Gastrocnemius medialis (tissue), 4 donors: ENCODE results near the gene MED26. TPM values are rescaled to one million over a fixed set of nuclear protein-coding genes. Genes with fewer than 3 reads are reported as not detected.

Experiments used
- ATAC-seq, 2 donors: fragments of 150-250 bp; one replicate each; pipeline ENCODE4 v1.9.1; 2016
- DNase-seq, 2 donors: peaks; one replicate each; pipeline ENCODE4 v3.0.0-alpha.2; 2019
- H3K27ac ChIP-seq, 4 donors: fragments of 200-600 bp; sonication (generic); 1 replicate in 1 of 4; 2 replicates in 3 of 4; pipeline ENCODE4 v1.5.1; 2016 to 2018; ENCODE audit warnings: mild to moderate bottlenecking in 2 of 4, moderate library complexity in 1 of 4
- H3K27me3 ChIP-seq, 3 donors: fragments of 200-600 bp; sonication (generic) in 2 of 3; 1 replicate in 1 of 3; 2 replicates in 2 of 3; pipeline versions ENCODE4 v1.5.1 to v1.6.0; 2016 to 2019; ENCODE audit warnings: mild to moderate bottlenecking in 1 of 3, moderate library complexity in 1 of 3
- H3K36me3 ChIP-seq, 2 donors: fragments of 200-600 bp; sonication (generic) in 1 of 2; one replicate each; pipeline ENCODE4 v1.5.1; 2017 to 2018
- H3K4me1 ChIP-seq, 2 donors: fragments of 200-600 bp; sonication (generic) in 1 of 2; one replicate each; pipeline ENCODE4 v1.5.1; 2016 to 2017; ENCODE audit warnings: mild to moderate bottlenecking in 2 of 2
- H3K4me3 ChIP-seq, 4 donors: fragments of 200-600 bp; sonication (generic) in 3 of 4; 1 replicate in 1 of 4; 2 replicates in 3 of 4; pipeline ENCODE4 v1.5.1; 2016 to 2019; ENCODE audit warnings: mild to moderate bottlenecking in 2 of 4
- H3K9me3 ChIP-seq, 3 donors: fragments of 200-600 bp; sonication (generic) in 2 of 3; 1 replicate in 1 of 3; 2 replicates in 2 of 3; pipeline ENCODE4 v1.5.1; 2016 to 2019
- POLR2A ChIP-seq, 2 donors: fragments of 450-650 bp; IDR thresholded peaks; one replicate each; pipeline ENCODE4 v1.6.1; 2017; ENCODE audit warnings: antibody characterized with exemption in 2 of 2, mild to moderate bottlenecking in 2 of 2, moderate library complexity in 2 of 2
- in situ Hi-C, 4 donors: fragments of 200-750 bp; cut with MboI; loops; one replicate each; pipeline versions ENCODE4 v1.15.0 to v1.8.0; 2017; ENCODE audit warnings: low sequenced_read_pairs in 4 of 4
- intact Hi-C: fragments of 100-400 bp; cut with DNase I; formaldehyde crosslinking; loops from one replicate; pipeline ENCODE4 v1.15.1; 2023; ENCODE audit warnings: low total_unique reads
- total RNA-seq, 4 donors: library from RNA; depleted of rRNA; stranded (reverse); fragments of >200 nt; gene quantifications; one replicate each; pipeline versions ENCODE4 v1.1.0 to v1.2.3, GENCODE V29; 2016
- TF ChIP-seq, protein P1 (sequence below), 5 experiments: fragments of 450-650 bp in 3 of 5; fragments of 200-600 bp in 2 of 5; sonication (generic) in 2 of 5; IDR thresholded peaks in 4 of 5; conservative IDR thresholded peaks in 1 of 5; 1 replicate in 4 of 5; 2 replicates in 1 of 5; pipeline ENCODE4 v1.5.1; 2016 to 2019; ENCODE audit warnings: antibody characterized with exemption in 5 of 5, mild to moderate bottlenecking in 3 of 5, moderate library complexity in 3 of 5

The MED26 gene
- total RNA-seq, 4 donors from 2014 or later: 5.7 to 15.7 (median 9.4) TPM

DNA sequence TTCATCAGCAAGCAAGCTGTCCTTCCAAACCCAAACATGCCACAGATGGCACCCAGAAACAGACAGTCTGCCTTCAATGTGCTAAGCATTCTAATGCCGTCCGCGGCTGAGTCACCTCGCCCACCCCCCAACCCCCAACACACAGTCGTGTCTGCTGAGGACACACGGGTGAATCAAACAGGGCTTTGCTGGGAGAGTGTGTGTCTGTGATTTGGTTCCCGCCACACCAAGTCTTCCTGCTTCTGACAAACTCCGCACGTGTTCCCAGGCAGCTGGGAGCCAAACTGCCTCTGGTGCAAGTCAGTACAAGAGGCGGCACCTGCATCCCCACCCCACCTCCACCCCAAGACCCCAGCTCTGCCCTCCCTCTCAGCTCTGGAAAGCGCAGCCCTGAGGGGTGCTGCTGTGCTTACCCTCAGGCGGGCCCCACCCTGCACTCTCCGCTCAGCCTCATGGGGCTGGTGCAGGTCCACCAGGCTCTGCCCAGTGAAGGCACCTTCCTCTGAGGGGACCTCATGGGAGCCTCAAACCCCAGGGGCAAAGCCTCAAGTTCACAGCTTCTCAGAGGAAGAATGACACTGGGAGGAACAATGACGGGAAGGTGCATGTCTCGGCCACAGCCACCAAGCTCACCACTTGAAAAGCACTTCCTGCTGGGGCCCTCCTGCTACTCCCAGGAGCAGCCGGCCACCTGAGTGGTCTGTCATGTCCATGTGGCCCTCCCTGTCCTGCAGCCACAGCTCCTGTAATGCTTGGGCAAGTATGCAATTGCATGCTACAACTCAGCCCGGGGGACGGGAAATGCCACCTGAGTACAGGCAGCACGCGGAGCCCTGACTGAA is 40.8 kb downstream of the MED26 start:
- no peaks in the 10 kb centered on the region for H3K36me3 ChIP-seq
- DNase-seq (no peak), ATAC-seq (no peak)
- H3K27ac ChIP-seq: peak overlapping the region; percentile 47 to 94 (median 72)
- intact Hi-C loops (no loop called here), in situ Hi-C loops (no loop called here)
- TF ChIP-seq, protein P1, sequence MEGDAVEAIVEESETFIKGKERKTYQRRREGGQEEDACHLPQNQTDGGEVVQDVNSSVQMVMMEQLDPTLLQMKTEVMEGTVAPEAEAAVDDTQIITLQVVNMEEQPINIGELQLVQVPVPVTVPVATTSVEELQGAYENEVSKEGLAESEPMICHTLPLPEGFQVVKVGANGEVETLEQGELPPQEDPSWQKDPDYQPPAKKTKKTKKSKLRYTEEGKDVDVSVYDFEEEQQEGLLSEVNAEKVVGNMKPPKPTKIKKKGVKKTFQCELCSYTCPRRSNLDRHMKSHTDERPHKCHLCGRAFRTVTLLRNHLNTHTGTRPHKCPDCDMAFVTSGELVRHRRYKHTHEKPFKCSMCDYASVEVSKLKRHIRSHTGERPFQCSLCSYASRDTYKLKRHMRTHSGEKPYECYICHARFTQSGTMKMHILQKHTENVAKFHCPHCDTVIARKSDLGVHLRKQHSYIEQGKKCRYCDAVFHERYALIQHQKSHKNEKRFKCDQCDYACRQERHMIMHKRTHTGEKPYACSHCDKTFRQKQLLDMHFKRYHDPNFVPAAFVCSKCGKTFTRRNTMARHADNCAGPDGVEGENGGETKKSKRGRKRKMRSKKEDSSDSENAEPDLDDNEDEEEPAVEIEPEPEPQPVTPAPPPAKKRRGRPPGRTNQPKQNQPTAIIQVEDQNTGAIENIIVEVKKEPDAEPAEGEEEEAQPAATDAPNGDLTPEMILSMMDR (IDR thresholded peaks at IDR 0.05 in 4 of 5, conservative IDR thresholded peaks at IDR 0.05 in 1 of 5): no peak
- no peak for TF ChIP-seq POLR2A (IDR thresholded peaks at IDR 0.05)
- H3K4me3 ChIP-seq: peak overlapping the region in 1 of 4 donors; percentile 41
- H3K27me3 ChIP-seq: no peaks in the 10 kb centered on the region
- no peaks in the 10 kb centered on the region for H3K9me3 ChIP-seq
- H3K4me1 ChIP-seq: peaks cover 84 to 97% of the 10 kb centered on the region in 2 donors

DNA sequence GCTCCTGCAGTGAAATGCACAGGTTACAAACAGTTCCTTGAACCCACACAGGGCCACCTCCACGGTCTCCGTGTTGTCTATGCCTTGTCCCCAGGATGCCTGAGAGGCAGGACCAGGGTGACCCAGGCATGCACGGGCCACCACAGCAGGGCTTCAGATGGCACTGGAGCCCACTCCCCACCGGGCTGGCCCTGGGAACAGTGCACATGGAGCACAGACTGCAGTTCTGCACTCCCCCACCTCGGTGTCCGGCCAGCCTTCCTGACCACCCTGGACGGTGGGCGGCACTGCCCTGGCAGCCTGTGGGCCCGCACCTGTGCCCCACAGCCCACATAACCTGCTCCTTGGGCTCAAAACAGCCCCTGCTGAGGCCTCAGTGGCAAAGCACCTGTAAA is 41.5 kb downstream of the MED26 start:
- TF ChIP-seq, protein P1 (IDR thresholded peaks at IDR 0.05 in 4 of 5, conservative IDR thresholded peaks at IDR 0.05 in 1 of 5): no peak
- no peak for TF ChIP-seq POLR2A (IDR thresholded peaks at IDR 0.05)
- DNase-seq: no peak
- Histone ChIP-seq H3K4me1 (peaks cover 86 to 100% of the 10 kb centered on the region in 2 donors), H3K4me3 (no peak overlapping the region), H3K36me3 (no peaks in the 10 kb centered on the region), H3K27ac (peak overlapping the region; percentile 94 to 97 (median 95)), H3K27me3 (no peaks in the 10 kb centered on the region), H3K9me3 (no peaks in the 10 kb centered on the region)
- no peak for ATAC-seq
- intact Hi-C loops: no loop called here
- in situ Hi-C loops: no loop called here

DNA sequence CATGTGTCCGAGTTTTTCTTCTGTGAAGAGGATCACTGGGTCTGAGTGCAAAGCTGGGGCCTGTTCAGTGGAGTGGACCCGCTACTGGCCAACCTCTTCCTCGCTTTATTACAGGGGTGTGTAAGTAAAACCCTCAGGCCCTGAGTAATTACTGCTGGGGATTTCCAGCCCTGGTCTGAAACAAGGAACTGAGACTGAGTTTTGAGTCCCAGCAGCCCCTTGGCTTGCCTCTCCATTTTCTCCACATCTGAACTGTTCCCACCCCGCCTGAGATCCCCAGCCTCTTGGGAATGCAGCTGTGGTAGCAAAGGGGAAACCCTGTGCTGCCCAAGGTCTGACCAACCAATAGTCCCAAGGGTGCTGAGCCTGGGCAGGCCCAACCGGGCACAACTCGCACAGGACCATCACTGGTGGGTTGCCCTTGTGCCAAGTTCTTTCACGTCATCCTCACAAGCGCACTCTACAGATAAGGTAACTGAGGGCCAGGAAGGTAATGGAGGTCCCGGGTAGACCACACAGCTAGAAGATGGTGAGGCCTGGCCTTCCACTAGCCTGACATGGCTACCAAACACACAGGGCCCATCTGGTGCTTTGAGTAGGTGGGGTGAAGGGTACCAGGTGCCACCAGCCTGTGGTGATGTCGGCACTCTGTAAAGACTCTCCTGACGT is 42.1 kb downstream of the MED26 start:
- ATAC-seq (no peak), DNase-seq (no peak)
- intact Hi-C loops: loop anchor here (2.0 kb wide), 1 partner anchor 43 kb away; the partner anchor contains the start of gene MED26
- Histone ChIP-seq H3K4me3 (no peak overlapping the region), H3K9me3 (no peaks in the 10 kb centered on the region), H3K27me3 (no peaks in the 10 kb centered on the region), H3K36me3 (no peaks in the 10 kb centered on the region), H3K4me1 (peaks cover 91 to 100% of the 10 kb centered on the region in 2 donors), H3K27ac (peak overlapping the region; percentile 94 to 97 (median 95))
- in situ Hi-C loops: no loop called here
- TF ChIP-seq POLR2A (IDR thresholded peaks at IDR 0.05): no peak
- TF ChIP-seq, protein P1 (IDR thresholded peaks at IDR 0.05 in 4 of 5, conservative IDR thresholded peaks at IDR 0.05 in 1 of 5): no peak

DNA sequence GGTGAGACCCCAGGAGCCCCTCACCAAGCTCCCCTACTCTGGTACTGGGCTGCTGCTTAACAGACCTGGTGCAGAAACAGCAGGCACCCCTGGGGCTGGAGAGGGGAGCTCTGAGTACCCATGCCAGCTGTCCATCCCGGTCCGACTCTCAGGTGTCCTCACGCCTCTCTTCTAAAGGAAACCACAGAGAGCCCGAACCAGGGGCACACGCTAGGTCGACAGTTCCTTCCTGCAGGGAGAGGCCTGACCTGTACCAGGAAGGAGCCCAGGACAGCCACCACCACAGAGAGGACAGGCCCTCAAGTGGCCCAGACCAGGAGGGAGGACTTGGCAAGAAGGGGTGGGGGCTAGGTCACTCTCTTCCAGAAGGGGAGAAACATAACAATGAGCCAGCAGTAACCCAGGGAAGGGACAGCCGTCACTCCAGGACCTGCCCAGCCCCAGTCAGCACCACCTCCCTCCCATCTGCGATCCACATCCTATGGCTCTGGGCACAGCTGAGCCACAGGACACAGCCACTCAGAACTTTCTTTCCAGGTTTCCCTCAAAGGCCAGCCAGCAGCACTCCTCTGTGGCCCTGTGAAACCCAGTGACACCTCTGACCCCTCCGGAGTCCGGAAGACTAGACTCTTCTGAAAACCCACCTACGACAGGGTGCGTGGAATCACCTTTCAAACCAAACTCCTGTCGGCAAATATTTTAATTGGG is 42.8 kb downstream of the MED26 start:
- Histone ChIP-seq H3K4me1 (peaks cover 96 to 100% of the 10 kb centered on the region in 2 donors), H3K9me3 (no peaks in the 10 kb centered on the region), H3K36me3 (no peaks in the 10 kb centered on the region), H3K4me3 (no peak overlapping the region), H3K27me3 (no peaks in the 10 kb centered on the region), H3K27ac (peak overlapping the region; percentile 94 to 97 (median 95))
- TF ChIP-seq, protein P1 (IDR thresholded peaks at IDR 0.05 in 4 of 5, conservative IDR thresholded peaks at IDR 0.05 in 1 of 5): no peak
- no peak for TF ChIP-seq POLR2A (IDR thresholded peaks at IDR 0.05)
- ATAC-seq: no peak
- intact Hi-C loops (loop anchor here (2.0 kb wide), 1 partner anchor 44 kb away; the partner anchor contains the start of gene MED26), in situ Hi-C loops (no loop called here)
- no peak for DNase-seq
